HG03196 (cell line): ENCODE measurements around the gene CNTNAP2.
"Not testable (repeated sequence)": the region's sequence is repeated elsewhere in the genome, so short reads cannot be mapped to it uniquely, and the experiment has no call there.

Experiments
- ATAC-seq: cut with Tn5 transposase; IDR thresholded peaks from one replicate; pipeline ENCODE4 v1.9.1; 2021; ENCODE audit not compliant: unreplicated experiment

Gene CNTNAP2

DNA sequence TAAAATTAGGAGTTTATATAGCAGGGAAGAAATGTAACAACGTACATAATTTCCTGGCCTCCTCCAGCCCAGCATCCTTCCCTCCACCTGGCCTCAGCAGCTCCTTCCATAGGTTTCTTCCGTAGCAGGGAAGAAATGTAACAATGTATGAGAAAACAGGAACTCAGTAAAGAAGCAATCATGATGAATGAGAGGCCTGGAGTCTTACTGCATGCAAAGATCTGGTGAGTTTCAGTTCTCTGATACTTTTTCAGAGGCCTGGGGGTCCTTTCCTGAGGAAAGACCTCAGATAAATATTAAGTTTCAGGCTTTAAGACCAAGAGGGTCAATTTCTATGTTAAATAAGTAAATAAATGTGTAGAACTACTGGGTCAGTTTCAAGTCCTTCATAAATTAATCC lies 2318.3 kb downstream of the CNTNAP2 start:
- ATAC-seq, result no peak

DNA sequence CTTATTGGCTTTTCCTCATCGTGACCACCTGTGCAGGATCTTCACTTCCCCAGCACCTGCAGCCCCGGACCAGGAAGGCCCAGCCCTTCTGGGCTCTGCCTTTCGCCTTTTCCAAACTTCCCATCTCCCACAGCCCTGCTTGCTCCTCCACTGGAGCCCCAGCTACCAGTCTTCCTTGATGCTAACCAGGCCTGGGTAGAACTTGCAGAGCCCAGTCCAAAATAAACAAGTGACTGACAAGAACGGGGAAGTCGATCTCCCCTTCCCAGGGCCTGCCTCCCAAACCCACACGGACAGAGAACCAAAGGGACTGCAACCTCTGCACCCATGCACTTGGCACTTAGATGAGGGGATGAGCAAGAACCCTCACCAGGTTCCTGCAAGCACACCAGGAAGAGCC lies 2319.1 kb downstream of the CNTNAP2 start:
- ATAC-seq, result no peak

DNA sequence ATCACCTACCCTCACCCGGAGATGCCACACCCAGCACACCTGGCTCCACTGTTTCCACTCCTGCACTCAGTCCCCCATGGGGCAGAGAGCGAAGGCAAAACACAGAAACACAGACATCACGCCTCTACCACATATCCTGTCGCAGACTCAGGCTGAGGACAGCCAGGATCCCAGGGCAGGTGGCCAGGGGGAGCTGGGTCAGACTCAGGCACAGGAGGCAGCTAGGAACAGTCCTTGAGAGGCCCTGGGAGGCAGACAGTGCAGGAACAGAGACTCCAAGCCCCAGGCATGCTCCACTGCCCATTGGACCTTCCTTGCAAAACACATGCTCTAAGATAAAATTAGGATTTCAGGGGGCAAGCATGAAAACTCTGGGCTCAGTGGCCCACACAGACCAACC lies 2319.5 kb downstream of the CNTNAP2 start:
- no peak for ATAC-seq

DNA sequence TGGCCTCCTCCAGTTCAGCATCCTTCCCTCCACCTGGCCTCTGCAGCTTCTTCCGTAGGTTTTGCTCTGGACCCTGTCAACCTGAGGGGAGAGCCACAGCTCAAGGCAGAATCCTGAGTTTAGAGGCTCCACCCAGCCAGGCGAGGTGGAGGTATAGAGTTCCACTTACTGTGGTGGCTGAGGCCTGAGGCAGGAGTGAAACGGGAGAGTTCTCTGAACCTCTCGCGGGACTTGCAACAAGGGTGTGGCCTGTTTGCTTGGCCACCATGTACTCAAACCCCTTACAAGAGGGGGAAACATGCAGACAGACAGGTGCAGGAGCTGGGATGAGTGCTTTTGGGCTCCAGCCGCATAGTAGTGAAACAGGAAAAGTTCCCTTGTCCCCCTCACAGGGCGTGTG lies 2320.0 kb downstream of the CNTNAP2 start:
- ATAC-seq, result no peak

DNA sequence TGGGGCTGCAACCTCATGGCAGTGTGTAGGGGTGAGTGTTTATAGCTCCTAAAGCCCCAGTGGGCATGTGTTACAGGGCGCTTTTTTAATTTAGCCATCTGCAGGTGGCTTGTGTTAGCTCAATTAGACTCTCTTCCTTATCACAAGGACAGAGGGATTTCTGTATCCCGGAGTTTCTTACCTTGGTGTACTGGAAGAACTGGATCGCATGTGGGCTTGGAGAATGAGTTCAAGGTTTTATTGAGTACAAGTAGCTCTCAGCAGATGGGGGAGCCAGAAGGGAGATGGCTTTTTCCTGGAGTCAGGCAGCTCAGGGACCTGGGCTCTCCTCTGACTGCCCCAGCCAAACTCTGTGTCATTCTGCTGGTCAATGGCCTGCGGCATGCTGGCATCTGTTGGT lies 2320.4 kb downstream of the CNTNAP2 start:
- ATAC-seq, result no peak

DNA sequence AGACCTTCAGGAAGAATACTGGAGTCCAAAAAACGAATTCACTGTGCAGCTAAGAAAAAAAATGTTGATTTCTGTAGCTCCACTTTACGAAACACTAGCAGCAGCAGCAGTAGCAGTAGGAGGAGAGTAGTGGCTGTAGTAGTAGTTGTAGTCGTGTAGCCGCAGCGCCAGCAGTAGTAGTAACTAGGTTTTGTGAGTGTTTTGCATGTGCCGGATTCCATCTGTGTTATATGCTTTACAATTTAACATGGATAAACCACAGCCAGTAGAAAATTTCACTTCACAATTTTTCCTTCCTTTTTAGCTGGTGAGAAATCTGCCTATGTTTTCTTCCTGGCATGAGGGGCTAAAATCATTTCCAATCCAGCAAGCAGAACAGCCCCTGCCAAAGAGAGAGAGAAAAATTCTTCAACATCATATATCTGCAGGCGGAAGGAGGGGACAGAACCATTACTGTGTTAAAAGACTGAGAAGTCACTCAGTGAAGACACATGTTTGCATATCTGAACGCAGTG lies 2325.6 kb downstream of the CNTNAP2 start:
- ATAC-seq, result no peak

DNA sequence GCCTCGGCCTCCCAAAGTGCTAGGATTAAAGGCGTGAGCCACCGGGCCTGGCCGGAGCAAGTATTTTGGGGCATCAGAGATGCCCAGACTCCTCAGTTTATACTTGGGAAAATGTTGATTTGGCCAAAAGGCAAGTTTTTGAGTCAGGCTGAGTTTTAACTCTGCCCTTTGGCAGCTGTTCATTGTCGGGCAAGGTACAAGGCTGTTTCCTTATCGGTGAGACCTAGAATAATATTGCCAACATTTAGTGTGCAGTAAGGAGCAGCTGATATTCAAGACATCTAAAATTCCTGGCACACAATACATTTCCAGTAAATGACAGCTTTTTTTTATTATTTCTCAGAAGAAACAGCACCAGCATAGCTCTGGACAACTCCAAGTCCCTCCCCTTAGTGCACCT lies 2326.3 kb downstream of the CNTNAP2 start:
- ATAC-seq, result no peak

DNA sequence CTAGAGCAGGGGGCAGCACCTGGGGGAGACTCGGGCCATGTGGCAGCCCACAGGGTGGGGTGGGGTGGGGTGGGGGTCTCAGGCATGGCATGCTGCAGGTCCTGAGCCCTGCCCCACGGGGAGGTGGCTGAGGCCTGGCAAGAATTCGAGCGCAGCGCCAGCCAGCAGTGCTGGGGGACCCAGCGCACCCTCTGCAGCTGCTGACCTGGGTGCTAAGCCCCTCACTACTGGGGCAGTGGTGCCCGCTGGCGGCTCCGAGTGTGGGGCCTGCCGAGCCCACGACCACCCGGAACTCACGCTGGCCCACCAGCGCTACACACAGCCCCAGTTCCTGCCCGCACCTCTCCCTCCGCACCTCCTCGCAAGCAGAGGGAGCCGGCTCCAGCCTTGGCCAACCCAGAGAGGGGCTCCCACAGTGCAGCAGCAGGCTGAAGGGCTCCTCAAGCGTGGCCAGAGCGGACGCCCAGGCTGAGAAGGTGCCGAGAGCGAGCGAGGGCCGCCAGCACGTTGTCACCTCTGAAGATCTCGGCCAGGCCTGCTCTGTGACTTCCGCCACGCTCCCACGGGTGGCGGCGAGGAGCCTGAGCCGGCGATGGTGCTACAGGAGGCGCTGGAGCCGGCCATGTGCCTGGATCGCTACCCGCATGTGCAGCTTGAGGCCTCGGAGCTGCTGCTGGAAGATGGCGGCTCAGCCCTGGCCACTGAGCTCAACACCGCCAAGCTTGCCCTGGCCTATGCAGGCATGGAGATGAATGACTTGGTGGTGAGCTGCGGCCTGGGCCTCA lies 2328.9 kb downstream of the CNTNAP2 start:
- no peak for ATAC-seq

DNA sequence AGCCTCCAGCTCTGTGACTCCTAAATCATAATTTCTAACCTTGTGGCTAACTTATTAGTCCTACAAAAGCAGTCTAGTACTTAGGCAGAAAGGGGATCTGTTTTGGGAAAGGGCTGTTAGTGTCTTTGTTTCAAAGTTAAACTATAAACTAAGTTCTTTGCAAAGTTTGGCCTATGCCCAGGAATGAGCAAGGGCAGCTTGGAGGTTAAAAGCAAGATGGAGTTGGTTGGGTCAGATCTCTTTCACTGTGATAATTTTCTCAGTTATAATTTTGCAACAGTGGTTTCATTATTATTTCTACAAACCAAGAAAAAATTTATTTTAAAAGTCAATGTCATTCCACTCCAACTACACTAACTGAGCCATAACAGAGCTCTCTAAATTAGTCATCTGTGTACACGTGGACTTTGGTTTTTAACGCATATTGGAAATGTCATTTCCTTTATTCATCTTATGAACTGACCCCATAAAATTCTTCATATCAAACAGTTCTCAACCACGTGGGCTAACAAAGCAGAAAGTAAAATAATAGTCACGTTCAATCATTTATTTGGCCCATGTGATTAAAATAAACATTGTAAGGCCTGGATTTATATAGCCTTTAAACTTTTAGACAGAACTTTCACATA lies 2330.7 kb downstream of the CNTNAP2 start:
- ATAC-seq, result peak; percentile 71

DNA sequence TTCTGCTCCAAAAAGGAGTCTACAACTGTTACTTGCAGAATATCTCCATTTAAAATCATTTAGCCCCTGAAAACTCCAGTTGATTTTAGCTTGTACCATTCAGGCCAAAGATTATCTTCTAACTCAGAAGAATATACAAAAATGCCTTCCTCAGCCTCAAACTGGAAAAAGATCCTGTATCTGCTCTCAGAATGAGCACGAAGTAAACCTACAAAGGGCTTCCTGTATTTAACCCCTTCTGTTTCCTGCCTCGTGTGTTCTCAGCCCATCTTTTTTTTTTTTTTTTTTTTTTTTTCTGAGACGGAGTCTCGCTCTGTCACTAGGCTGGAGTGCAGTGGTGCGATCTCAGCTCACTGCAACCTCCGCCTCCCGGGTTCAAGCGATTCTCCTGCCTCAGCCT lies 2334.9 kb downstream of the CNTNAP2 start:
- ATAC-seq, result not testable (repeated sequence)

DNA sequence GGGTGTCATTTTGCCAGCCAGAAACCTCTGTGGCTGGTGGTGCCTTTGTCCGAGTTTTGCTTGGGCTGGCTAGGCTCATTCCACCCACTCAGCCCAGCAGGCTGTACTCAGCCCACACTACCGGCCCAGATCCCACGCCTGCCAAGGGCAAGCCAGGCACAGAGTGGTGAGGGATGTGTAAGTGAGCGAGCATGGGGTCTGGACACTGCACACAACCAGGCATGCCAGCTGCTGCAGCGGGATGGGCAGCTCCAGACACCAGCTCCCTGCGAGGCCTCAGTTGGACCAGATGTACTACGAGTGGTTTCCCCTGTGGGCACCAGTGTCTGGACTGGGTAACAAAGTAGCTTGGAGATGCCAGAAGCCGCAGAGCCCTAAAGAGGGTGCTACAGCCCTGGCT lies 2339.8 kb downstream of the CNTNAP2 start:
- ATAC-seq, result no peak

DNA sequence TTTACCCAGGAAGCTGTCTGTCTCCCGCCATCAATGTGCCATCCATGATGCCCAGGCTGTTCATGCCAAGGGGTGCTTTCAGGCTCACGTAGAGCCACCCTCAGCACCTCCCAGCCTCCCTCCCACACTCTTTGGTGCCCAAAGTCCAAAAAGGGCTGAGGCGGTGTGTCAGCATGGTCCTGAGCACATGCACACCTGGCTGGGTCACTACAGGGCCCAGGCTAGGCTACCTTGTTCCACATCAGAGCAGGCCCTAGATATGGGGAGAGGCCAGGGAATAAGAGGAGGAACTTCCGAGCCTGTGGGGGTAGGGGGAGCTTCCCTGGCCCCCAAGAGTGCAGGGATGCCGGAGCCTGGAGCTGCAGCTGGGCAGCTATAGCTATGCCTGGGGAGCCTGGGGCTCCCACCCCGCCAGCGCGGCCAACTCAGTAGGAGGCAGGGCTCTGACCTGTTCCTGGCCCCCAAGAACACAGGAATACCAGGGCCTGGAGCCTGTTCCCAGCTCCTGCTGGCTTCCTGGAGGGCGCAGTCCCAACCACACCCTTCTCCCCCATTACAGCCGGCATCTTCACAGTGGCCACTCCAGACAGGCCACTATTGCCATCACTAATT lies 2340.8 kb downstream of the CNTNAP2 start:
- no peak for ATAC-seq

DNA sequence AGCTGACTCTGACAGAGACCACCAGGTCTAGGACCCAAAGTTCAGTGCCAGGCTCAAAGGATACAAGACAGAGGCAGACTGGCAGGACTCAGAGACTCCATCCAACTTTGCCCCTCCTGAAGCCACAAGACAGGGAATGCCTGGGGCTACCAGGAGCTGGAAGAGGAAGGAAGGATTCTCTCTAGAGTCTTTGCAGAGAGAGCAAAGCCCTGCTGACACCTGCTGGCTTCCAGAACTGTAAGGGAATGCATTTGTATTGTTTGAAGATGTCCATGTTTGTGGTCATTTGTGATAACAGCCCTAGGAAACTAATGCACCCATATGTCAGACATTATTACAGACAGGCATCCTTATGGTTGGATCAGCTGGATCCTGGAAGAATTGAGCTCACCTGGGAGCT lies 2341.7 kb downstream of the CNTNAP2 start:
- ATAC-seq, result no peak

DNA sequence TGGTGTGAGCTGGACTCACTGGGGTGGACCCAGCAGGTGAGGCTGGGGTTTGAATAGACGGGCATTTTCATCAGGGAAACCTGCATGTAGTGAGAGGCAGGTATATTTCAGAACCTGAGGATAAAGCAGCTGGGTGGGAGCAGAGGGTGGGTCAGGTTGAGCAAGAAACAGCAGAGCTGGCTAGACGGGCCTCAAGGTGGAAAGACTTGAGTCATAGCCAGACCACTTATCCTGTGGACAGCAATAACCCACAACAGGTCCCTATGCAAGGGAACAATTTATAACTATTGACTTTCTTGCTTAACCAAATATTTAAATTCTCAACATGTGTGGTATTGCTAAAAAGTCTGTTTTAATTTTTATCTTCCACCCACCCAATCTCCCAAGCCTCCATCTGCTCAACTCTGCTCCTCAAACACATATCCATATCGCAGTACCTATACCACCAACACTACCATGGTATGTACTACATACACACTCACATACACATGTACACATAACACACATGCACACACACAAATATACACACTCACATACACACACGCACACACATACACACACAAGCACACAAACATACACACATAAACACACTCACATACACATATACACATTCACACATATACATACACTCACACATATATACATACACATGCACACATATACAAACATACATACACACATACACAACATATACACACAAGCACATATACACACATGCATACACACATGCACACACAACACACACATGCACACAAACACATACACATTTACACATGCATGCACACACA lies 2345.0 kb downstream of the CNTNAP2 start:
- ATAC-seq, result no peak

DNA sequence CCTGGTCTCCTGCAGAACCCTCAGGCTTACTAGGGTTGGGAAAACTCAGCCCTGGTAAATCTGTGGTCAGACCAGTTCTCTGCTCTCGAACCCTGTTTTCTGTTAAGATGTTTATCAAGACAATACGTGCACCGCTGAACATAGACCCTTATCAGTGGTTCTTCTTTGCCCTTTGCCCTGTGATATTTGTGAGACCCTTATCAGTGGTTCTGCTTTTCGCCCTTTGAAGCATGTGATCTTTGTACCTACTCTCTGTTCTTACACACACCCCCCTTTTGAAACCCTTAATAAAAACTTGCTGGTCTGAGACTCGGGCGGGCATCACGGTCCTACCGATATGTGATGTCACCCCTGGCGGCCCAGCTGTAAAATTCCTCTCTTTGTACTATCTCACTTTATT lies 2346.2 kb downstream of the CNTNAP2 start:
- not testable (repeated sequence) for ATAC-seq

DNA sequence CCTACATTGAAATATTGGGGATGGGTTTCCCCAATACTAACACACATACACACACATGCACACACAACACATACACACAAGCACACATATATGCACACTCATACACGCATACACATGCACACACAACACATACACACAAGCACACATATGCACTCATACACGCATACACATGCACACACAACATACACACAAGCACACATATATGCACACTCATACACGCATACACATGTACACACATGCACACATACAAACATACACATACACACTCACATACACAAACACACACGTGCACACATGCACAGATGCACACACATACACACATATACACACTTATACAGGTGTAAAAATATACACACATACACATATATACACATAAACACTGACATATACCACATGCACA lies 2346.6 kb downstream of the CNTNAP2 start:
- no peak for ATAC-seq

DNA sequence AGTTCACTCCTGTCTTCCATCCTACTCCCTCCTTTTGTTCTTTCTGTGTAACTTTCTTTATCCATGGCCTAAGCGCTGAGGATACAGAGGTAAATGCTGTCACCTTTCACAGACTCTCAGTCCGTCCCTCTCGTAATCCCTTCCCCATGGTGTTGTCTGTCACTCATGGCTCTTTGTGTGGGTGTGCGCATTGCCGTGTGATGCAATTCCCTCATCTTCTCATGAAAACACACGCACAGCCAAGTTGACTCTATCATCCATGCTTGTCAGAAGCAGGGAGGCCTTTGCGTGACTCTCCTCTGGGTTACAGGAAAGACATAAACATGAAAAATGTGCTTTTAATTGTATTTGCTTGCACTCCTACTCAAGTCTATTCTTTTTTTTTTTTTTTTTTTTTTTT lies 2348.3 kb downstream of the CNTNAP2 start:
- no peak for ATAC-seq

DNA sequence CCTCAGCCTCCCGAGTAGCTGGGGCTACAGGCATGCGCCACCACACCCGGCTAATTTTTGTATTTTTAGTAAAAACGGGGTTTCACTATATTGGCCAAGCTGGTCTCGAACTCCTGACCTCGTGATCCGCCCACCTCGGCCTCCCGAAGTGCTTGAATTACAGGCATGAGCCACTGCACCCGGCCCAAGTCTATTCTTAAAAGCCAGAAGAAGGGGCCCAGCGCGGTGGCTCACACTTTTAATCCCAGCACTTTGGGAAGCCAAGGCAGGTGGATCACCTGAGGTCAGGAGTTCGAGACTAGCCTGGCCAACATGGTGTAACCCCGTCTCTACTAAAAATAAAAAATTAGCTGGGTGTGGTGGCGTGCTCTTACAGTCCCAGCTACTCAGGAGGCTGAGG lies 2348.8 kb downstream of the CNTNAP2 start:
- ATAC-seq, result not testable (repeated sequence)

DNA sequence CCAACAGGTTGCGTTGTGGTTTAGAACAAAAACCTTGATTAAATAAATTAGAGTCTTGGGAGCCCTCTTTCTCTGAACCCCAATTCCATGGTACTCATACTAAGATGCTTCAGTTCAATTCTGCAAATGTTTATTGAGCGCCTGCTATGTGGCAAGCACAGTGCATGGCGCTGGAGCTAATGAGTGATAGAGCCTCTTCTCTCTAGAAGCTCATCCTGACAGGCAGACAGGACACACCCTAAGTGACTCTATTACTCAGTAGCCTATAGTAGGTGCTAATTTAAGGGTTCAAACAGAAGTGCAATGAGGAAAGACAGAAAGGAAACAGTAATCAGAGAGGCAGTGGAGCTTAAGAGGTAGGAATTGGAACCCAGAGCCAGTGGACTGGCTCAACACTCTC lies 2349.5 kb downstream of the CNTNAP2 start:
- ATAC-seq, result no peak

DNA sequence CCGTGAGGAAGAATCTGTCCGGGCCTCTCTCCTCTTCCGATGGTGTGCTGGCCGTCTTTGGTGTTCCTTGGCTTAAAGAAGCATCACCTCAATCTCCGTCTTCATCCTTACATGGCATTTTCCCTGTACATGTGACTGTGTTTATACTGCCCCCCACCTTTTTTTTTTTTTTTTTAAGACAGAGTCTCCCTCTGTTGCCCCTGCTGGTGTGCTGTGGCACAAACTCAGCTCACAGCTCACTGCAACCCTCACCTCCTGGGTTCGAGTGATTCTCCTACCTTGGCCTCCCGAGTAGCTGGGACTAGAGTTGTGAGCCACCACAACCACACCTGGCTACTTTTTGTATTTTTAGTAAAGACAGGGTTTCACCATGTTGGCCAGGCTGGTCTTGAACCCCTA lies 2352.1 kb downstream of the CNTNAP2 start:
- ATAC-seq, result no peak
